MM.1S (cell line): ENCODE data around the gene FAF2.

Experiments
- DNase-seq: peaks from one replicate; pipeline ENCODE4 v3.0.0-alpha.2; 2015
- H2AFZ ChIP-seq: fragments of 300-600 bp; sonication (generic); 2 replicates; pipeline ENCODE4 v1.6.0; 2016; ENCODE audit warnings: antibody characterized with exemption, low read length
- H3F3A ChIP-seq: fragments of 300-600 bp; sonication (generic); 2 replicates; pipeline ENCODE4 v1.6.1; 2016; ENCODE audit warnings: mild to moderate bottlenecking, antibody characterized with exemption, low read length, moderate library complexity, mixed read lengths; ENCODE audit not compliant: insufficient read depth
- H3K27ac ChIP-seq: fragments of 300-600 bp; sonication (generic); 2 replicates; pipeline ENCODE4 v1.5.1; 2016; ENCODE audit warnings: mild to moderate bottlenecking, low read length
- H3K27me3 ChIP-seq: fragments of 300-600 bp; sonication (generic); replicated peaks from 2 replicates; pipeline ENCODE4 v1.6.0; 2016; ENCODE audit warnings: low read length; ENCODE audit not compliant: insufficient read depth
- H3K36me3 ChIP-seq: fragments of 300-600 bp; sonication (generic); replicated peaks from 2 replicates; pipeline ENCODE4 v1.6.1; 2016; ENCODE audit warnings: mild to moderate bottlenecking, low read length, mixed read lengths; ENCODE audit not compliant: insufficient read depth
- H3K4me1 ChIP-seq: fragments of 300-600 bp; sonication (generic); 2 replicates; pipeline ENCODE4 v1.6.1; 2016; ENCODE audit warnings: low read length, mixed read lengths
- H3K4me2 ChIP-seq: fragments of 300-600 bp; sonication (generic); 2 replicates; pipeline ENCODE4 v1.6.0; 2016; ENCODE audit warnings: low read depth, low read length
- H3K4me3 ChIP-seq: fragments of 300-600 bp; sonication (generic); 2 replicates; pipeline ENCODE4 v1.5.1; 2016; ENCODE audit warnings: low read length, mixed read lengths
- H3K79me2 ChIP-seq: fragments of 300-600 bp; sonication (generic); 2 replicates; pipeline ENCODE4 v1.6.1; 2016; ENCODE audit warnings: mixed run types, low read length, mixed read lengths
- H3K9ac ChIP-seq: fragments of 300-600 bp; sonication (generic); 2 replicates; pipeline ENCODE4 v1.6.1; 2016; ENCODE audit warnings: low read length, mixed read lengths
- H3K9me2 ChIP-seq: fragments of 300-600 bp; sonication (generic); replicated peaks from 2 replicates; pipeline ENCODE4 v1.6.1; 2016; ENCODE audit warnings: mild to moderate bottlenecking, low read length, mixed read lengths; ENCODE audit not compliant: insufficient read depth
- H3K9me3 ChIP-seq: fragments of 300-600 bp; sonication (generic); replicated peaks from 2 replicates; pipeline ENCODE4 v1.6.1; 2016; ENCODE audit warnings: mild to moderate bottlenecking, low read length, mixed read lengths; ENCODE audit not compliant: insufficient read depth
- H4K20me1 ChIP-seq: fragments of 300-600 bp; sonication (generic); 2 replicates; pipeline ENCODE4 v1.6.1; 2016; ENCODE audit warnings: mild to moderate bottlenecking, low read length, moderate library complexity, mixed read lengths; ENCODE audit not compliant: insufficient read depth
- EZH2 ChIP-seq: fragments of 300-600 bp; sonication (generic); optimal IDR thresholded peaks from 2 replicates; pipeline ENCODE3; 2017; ENCODE audit warnings: low read depth, mild to moderate bottlenecking, antibody characterized with exemption, low read length, mixed read lengths
- EZH2phosphoT487 ChIP-seq: fragments of 300-600 bp; sonication (generic); IDR thresholded peaks from 2 replicates; pipeline ENCODE4 v1.6.1; 2018; ENCODE audit warnings: antibody characterized with exemption, low read length
- TF ChIP-seq, protein P1 (sequence below): fragments of 300-600 bp; sonication (generic); IDR thresholded peaks from 2 replicates; pipeline ENCODE4 v1.5.1; 2016; ENCODE audit warnings: antibody characterized with exemption, low read length, mixed read lengths

The FAF2 gene

DNA sequence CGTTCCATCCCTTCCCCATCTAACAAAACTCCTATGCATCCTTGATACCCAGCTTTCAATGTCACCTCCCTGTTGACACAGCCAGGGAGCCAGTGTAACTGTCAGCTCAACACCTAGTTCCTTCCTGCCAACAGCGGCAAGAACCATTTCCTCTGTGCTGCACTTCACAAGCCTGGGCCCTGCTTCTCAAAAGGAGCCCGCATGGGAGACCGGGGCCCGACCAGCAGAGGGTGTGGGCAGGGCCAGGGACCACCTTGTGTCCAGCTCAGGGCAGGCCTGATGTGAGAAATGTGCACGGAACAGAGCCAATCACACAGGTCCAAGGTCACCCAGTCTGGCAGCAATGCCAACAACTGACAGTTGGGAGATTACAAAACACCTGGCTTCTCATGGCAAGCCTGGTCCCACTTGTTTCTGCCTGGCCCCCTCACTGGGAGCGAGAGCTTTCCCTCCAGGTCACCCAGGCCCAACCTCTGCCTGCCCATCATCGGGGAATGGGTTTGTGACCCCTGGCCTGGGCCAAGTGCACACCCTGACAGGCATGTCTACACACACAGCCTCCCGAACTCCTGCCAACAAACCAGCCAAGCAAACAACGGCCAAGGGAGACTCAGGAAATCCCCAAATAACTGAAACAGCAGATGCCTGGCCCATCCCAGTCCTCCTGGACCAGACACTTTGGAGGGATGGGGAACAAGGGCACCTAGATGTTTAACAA is 85.9 kb downstream of the FAF2 start:
- TF ChIP-seq, protein P1, sequence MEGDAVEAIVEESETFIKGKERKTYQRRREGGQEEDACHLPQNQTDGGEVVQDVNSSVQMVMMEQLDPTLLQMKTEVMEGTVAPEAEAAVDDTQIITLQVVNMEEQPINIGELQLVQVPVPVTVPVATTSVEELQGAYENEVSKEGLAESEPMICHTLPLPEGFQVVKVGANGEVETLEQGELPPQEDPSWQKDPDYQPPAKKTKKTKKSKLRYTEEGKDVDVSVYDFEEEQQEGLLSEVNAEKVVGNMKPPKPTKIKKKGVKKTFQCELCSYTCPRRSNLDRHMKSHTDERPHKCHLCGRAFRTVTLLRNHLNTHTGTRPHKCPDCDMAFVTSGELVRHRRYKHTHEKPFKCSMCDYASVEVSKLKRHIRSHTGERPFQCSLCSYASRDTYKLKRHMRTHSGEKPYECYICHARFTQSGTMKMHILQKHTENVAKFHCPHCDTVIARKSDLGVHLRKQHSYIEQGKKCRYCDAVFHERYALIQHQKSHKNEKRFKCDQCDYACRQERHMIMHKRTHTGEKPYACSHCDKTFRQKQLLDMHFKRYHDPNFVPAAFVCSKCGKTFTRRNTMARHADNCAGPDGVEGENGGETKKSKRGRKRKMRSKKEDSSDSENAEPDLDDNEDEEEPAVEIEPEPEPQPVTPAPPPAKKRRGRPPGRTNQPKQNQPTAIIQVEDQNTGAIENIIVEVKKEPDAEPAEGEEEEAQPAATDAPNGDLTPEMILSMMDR = no peak
- peaks cover 8% of the 10 kb centered on the region; the same call in 1 of the 2 replicates for H3K4me1 ChIP-seq
- H4K20me1 ChIP-seq = no peaks in the 10 kb centered on the region
- H3K4me3 ChIP-seq = no peak overlapping the region
- H3K79me2 ChIP-seq = peaks cover 39% of the 10 kb centered on the region
- H2AFZ ChIP-seq = no peak overlapping the region
- H3K36me3 ChIP-seq = no peaks in the 10 kb centered on the region
- no peak overlapping the region for H3K9ac ChIP-seq
- no peaks in the 10 kb centered on the region for H3K9me3 ChIP-seq
- no peak overlapping the region for H3K27ac ChIP-seq
- no peak for DNase-seq
- H3K9me2 ChIP-seq = no peaks in the 10 kb centered on the region
- H3K27me3 ChIP-seq = no peaks in the 10 kb centered on the region
- peaks cover 5% of the 10 kb centered on the region; the same call in 1 of the 2 replicates for H3F3A ChIP-seq
- H3K4me2 ChIP-seq = no peak overlapping the region

- no peak overlapping the region for H2AFZ ChIP-seq
- no peak overlapping the region for H3K9ac ChIP-seq
- DNase-seq = no peak
- no peaks in the 10 kb centered on the region for H3K9me3 ChIP-seq
- peaks cover 8% of the 10 kb centered on the region; the same call in 1 of the 2 replicates for H3K4me1 ChIP-seq
- peaks cover 5% of the 10 kb centered on the region; the same call in 1 of the 2 replicates for H3F3A ChIP-seq
- H3K27me3 ChIP-seq = no peaks in the 10 kb centered on the region
- no peak overlapping the region for H3K4me2 ChIP-seq
- TF ChIP-seq, protein P1 = no peak
- TF ChIP-seq EZH2 = no peak
- TF ChIP-seq EZH2phosphoT487 = no peak
- H3K27ac ChIP-seq = no peak overlapping the region
- no peak overlapping the region for H3K4me3 ChIP-seq
- no peaks in the 10 kb centered on the region for H3K9me2 ChIP-seq
- no peaks in the 10 kb centered on the region for H4K20me1 ChIP-seq
- H3K36me3 ChIP-seq = no peaks in the 10 kb centered on the region
- H3K79me2 ChIP-seq = peaks cover 39% of the 10 kb centered on the region
Measured at GRCh38 chr5:176534640-176535039, 86.5 kb downstream of the FAF2 start.

GRCh38 chr5:176535101-176535663 is 87.0 kb downstream of the FAF2 start:
- Histone ChIP-seq H3K79me2 (peaks cover 39% of the 10 kb centered on the region), H3K9me3 (no peaks in the 10 kb centered on the region), H3K4me1 (peaks cover 8% of the 10 kb centered on the region; the same call in 1 of the 2 replicates), H3K27ac (no peak overlapping the region), H3K9ac (no peak overlapping the region), H2AFZ (no peak overlapping the region), H3K4me3 (peak overlapping the region; percentile 97), H3F3A (peaks cover 5% of the 10 kb centered on the region; the same call in 1 of the 2 replicates), H3K27me3 (no peaks in the 10 kb centered on the region), H3K4me2 (peak overlapping the region; percentile 98), H3K9me2 (no peaks in the 10 kb centered on the region), H3K36me3 (no peaks in the 10 kb centered on the region), H4K20me1 (no peaks in the 10 kb centered on the region)
- no peak for DNase-seq
- TF ChIP-seq, protein P1 = no peak
- no peak for TF ChIP-seq EZH2
- TF ChIP-seq EZH2phosphoT487 = no peak
